CD4-positive, alpha-beta memory T cell (primary cell): ENCODE results near the gene CD248. TPM values are rescaled to one million over a fixed set of nuclear protein-coding genes. Genes with fewer than 3 reads are reported as not detected.
A peak's percentile ranks its signal among the peaks of the same experiment; 100 is the strongest.
"Not testable (repeated sequence)": the region's sequence is repeated elsewhere in the genome, so short reads cannot be mapped to it uniquely, and the experiment has no call there.

ENCODE experiments used
- CTCF ChIA-PET: fragments of 350-600 bp; sonication (Branson Sonifier 250); formaldehyde crosslinking; loops from one replicate; lab custom pipeline; 2021; ENCODE audit warnings: inconsistent platforms; ENCODE audit not compliant: partially characterized antibody; lab: Charles Lee
- POLR2A ChIA-PET: fragments of 350-600 bp; sonication (Branson Sonifier 250); formaldehyde crosslinking; loops from one replicate; lab custom pipeline; 2021; ENCODE audit not compliant: partially characterized antibody; lab: Charles Lee
- DNase-seq, 5 donors: peaks; one replicate each; pipeline versions ENCODE4 v3.0.0 to v3.0.0-alpha.2; 2020 to 2022; ENCODE audit warnings: mixed read lengths in 1 of 5
- H3K27ac ChIP-seq: one replicate; pipeline ENCODE4 v1.7.0; 2013; ENCODE audit warnings: low read depth, low read length
- H3K27me3 ChIP-seq: 2 replicates; pipeline ENCODE4 v1.7.0; 2013; ENCODE audit warnings: mild to moderate bottlenecking, low read length, moderate library complexity; ENCODE audit not compliant: insufficient read depth
- H3K36me3 ChIP-seq: 2 replicates; pipeline ENCODE4 v1.7.0; 2013; ENCODE audit warnings: mild to moderate bottlenecking, low read length, moderate library complexity; ENCODE audit not compliant: insufficient read depth
- H3K4me1 ChIP-seq: 2 replicates; pipeline ENCODE4 v1.7.0; 2013; ENCODE audit warnings: mild to moderate bottlenecking, low read length, moderate library complexity; ENCODE audit not compliant: insufficient read depth
- H3K4me3 ChIP-seq, 2 donors: one replicate each; pipeline ENCODE4 v1.7.0; 2013; ENCODE audit warnings: low read length in 2 of 2, mild to moderate bottlenecking in 1 of 2
- H3K9me3 ChIP-seq, 2 donors: one replicate each; pipeline ENCODE4 v1.7.0; 2013; ENCODE audit warnings: low read length in 2 of 2, control low read depth in 1 of 2; ENCODE audit not compliant: control insufficient read depth in 1 of 2
- H3K27ac Mint-ChIP-seq, 7 donors: one replicate each; pipeline ENCODE4 v1.8.0; 2020 to 2021; ENCODE audit warnings: mixed read lengths in 7 of 7, mild to moderate bottlenecking in 6 of 7, inconsistent platforms in 3 of 7, moderate library complexity in 3 of 7
- H3K27me3 Mint-ChIP-seq, 2 donors: one replicate each; pipeline ENCODE4 v1.8.0; 2020 to 2021; ENCODE audit warnings: mixed read lengths in 2 of 2
- H3K36me3 Mint-ChIP-seq, 2 donors: one replicate each; pipeline ENCODE4 v1.8.0; 2020 to 2021; ENCODE audit warnings: mixed read lengths in 2 of 2, inconsistent platforms in 1 of 2, mild to moderate bottlenecking in 1 of 2
- H3K4me1 Mint-ChIP-seq, 4 donors: one replicate each; pipeline ENCODE4 v1.8.0; 2020 to 2021; ENCODE audit warnings: mixed read lengths in 4 of 4, mild to moderate bottlenecking in 1 of 4
- H3K4me3 Mint-ChIP-seq, 8 donors: one replicate each; pipeline ENCODE4 v1.8.0; 2020 to 2021; ENCODE audit warnings: mixed read lengths in 8 of 8, mild to moderate bottlenecking in 7 of 8, moderate library complexity in 6 of 8, inconsistent platforms in 3 of 8
- H3K9me3 Mint-ChIP-seq, 8 donors: one replicate each; pipeline ENCODE4 v1.8.0; 2020 to 2021; ENCODE audit warnings: mixed read lengths in 8 of 8, mild to moderate bottlenecking in 5 of 8, inconsistent platforms in 3 of 8, moderate library complexity in 1 of 8
- intact Hi-C: fragments of 100-400 bp; cut with micrococcal nuclease; formaldehyde crosslinking; loops from one replicate; pipeline ENCODE4 v1.15.1; 2023
- polyA plus RNA-seq, 2 donors: library from polyadenylated mRNA; unstranded; fragments of 300-500 nt; fragmentation: Illumina TruSeq; gene quantifications; one replicate each; pipeline ENCODE4 v1.2.3, GENCODE V29; 2021
- total RNA-seq, 2 experiments: library from RNA; stranded (reverse); gene quantifications; one replicate each; pipeline ENCODE4 v1.2.3, GENCODE V29; 2021

Gene CD248
- total and polyA plus RNA-seq, 4 experiments from 2014 or later = 0.12 to 0.18 TPM; not detected in 2

- peaks cover 8 to 23% (median 13%) of the 10 kb centered on the region in 4 donors for H3K4me1 Mint-ChIP-seq
- H3K27me3 Mint-ChIP-seq = peaks cover 2% of the 10 kb centered on the region in 2 donors
- ChIA-PET CTCF (interaction anchor here (0.7 to 4.7 kb wide), 20 partner anchors 9 to 453 kb away, joined by 3 to 110 read pairs (median 10); partner anchors contain the start of genes B4GAT1, BRMS1, CCDC85B and MRPL11), POLR2A (interaction anchor here (0.6 to 4.4 kb wide), 30 partner anchors 9 to 1125 kb away, joined by 3 to 53 read pairs (median 4); partner anchors contain the start of genes ACTN3, B4GAT1, BRMS1 and C11orf68)
- peaks cover 0 to 1% of the 10 kb centered on the region in 2 donors for H3K36me3 Mint-ChIP-seq
- peaks cover 26% of the 10 kb centered on the region for H3K4me1 ChIP-seq
- H3K9me3 ChIP-seq = no peaks in the 10 kb centered on the region
- peak; percentile 94 to 99 (median 96) for DNase-seq
- H3K36me3 ChIP-seq = no peaks in the 10 kb centered on the region
- peak overlapping the region; percentile 89 to 97 (median 94) for H3K4me3 Mint-ChIP-seq
- H3K27ac ChIP-seq = peak overlapping the region; percentile 62
- intact Hi-C loops = loop anchor here (1.0 to 5.0 kb wide), 8 partner anchors 16 to 365 kb away; partner anchors contain the start of genes BRMS1, MRPL11, RAB1B and RBM4B
- no peaks in the 10 kb centered on the region for H3K9me3 Mint-ChIP-seq
- no peaks in the 10 kb centered on the region for H3K27me3 ChIP-seq
- peak overlapping the region; percentile 93 to 100 (median 99) for H3K27ac Mint-ChIP-seq
- H3K4me3 ChIP-seq = peak overlapping the region; percentile 78 to 88
These were observed 4.1 kb downstream of the CD248 start for GRCh38 chr11:66312549-66313320.

GRCh38 chr11:66311965-66312548 lies 4.8 kb downstream of the CD248 start:
- Mint-ChIP-seq H3K36me3 (peaks cover 0 to 1% of the 10 kb centered on the region in 2 donors), H3K27ac (peak overlapping the region; percentile 93 to 100 (median 99)), H3K27me3 (peaks cover 2 to 3% of the 10 kb centered on the region in 2 donors), H3K9me3 (no peaks in the 10 kb centered on the region), H3K4me1 (peaks cover 4 to 20% (median 8%) of the 10 kb centered on the region in 4 donors), H3K4me3 (peak overlapping the region; percentile 89 to 97 (median 94))
- peak; percentile 97 to 99 (median 98) for DNase-seq
- Histone ChIP-seq H3K27me3 (no peaks in the 10 kb centered on the region), H3K4me3 (peak overlapping the region; percentile 43 to 88), H3K27ac (peak overlapping the region; percentile 62), H3K36me3 (no peaks in the 10 kb centered on the region), H3K4me1 (peaks cover 22% of the 10 kb centered on the region), H3K9me3 (no peaks in the 10 kb centered on the region)
- CTCF ChIA-PET = interaction anchor here (0.6 to 4.7 kb wide), 32 partner anchors 9 to 452 kb away, joined by 3 to 110 read pairs (median 6); partner anchors contain the start of genes B4GAT1, BRMS1, CCDC85B and DPP3
- POLR2A ChIA-PET = interaction anchor here (0.6 to 4.4 kb wide), 31 partner anchors 10 to 1126 kb away, joined by 3 to 53 read pairs (median 4); partner anchors contain the start of genes ACTN3, B4GAT1, BRMS1 and C11orf68
- intact Hi-C loops = loop anchor here (1.0 to 5.0 kb wide), 8 partner anchors 16 to 365 kb away; partner anchors contain the start of genes BRMS1, MRPL11, RAB1B and RBM4B

- H3K27me3 Mint-ChIP-seq = peaks cover 2 to 3% of the 10 kb centered on the region in 2 donors
- Histone ChIP-seq H3K4me1 (peaks cover 22% of the 10 kb centered on the region), H3K9me3 (no peaks in the 10 kb centered on the region), H3K36me3 (no peaks in the 10 kb centered on the region), H3K27ac (peak overlapping the region; percentile 62), H3K4me3 (peak overlapping the region; percentile 20 to 88), H3K27me3 (no peaks in the 10 kb centered on the region)
- H3K9me3 Mint-ChIP-seq = no peaks in the 10 kb centered on the region
- H3K4me3 Mint-ChIP-seq = peak overlapping the region; percentile 89 to 97 (median 94)
- POLR2A ChIA-PET = interaction anchor here (0.7 to 4.4 kb wide), 23 partner anchors 14 to 1126 kb away, joined by 3 to 53 read pairs (median 4); partner anchors contain the start of genes B4GAT1, BRMS1, MRPL11 and PELI3
- DNase-seq = no peak
- CTCF ChIA-PET = interaction anchor here (0.6 to 4.7 kb wide), 30 partner anchors 9 to 479 kb away, joined by 3 to 110 read pairs (median 6); partner anchors contain the start of genes B4GAT1, BRMS1, CCDC85B and DPP3
- peak overlapping the region; percentile 93 to 100 (median 99) for H3K27ac Mint-ChIP-seq
- peaks cover 4 to 20% (median 8%) of the 10 kb centered on the region in 4 donors for H3K4me1 Mint-ChIP-seq
- peaks cover 0 to 1% of the 10 kb centered on the region in 2 donors for H3K36me3 Mint-ChIP-seq
- intact Hi-C loops = loop anchor here (5.0 kb wide), 1 partner anchor 366 kb away; the partner anchor contains the start of gene RBM4B
These were observed 5.3 kb downstream of the CD248 start for GRCh38 chr11:66311470-66311964.

GRCh38 chr11:66310803-66311440 lies 5.9 kb downstream of the CD248 start:
- not testable (repeated sequence) for DNase-seq, H3K9me3 Mint-ChIP-seq, H3K36me3 ChIP-seq, H3K27me3 ChIP-seq, H3K9me3 ChIP-seq, H3K27me3 Mint-ChIP-seq, H3K27ac ChIP-seq, H3K4me3 ChIP-seq, H3K27ac Mint-ChIP-seq, H3K36me3 Mint-ChIP-seq
- peaks cover 22% of the 10 kb centered on the region for H3K4me1 ChIP-seq
- intact Hi-C loops = loop anchor here (5.0 kb wide), 1 partner anchor 366 kb away; the partner anchor contains the start of gene RBM4B
- POLR2A ChIA-PET = interaction anchor here (0.9 to 4.4 kb wide), 14 partner anchors 15 to 534 kb away, joined by 3 to 53 read pairs (median 11); partner anchors contain the start of genes B4GAT1, BRMS1, PELI3 and RIN1
- CTCF ChIA-PET = interaction anchor here (0.6 to 4.7 kb wide), 28 partner anchors 8 to 478 kb away, joined by 3 to 110 read pairs (median 6); partner anchors contain the start of genes B4GAT1, BRMS1, CCDC85B and DPP3
- H3K4me3 Mint-ChIP-seq = peak overlapping the region in 1 of 8 donors; percentile 20
- peaks cover 4 to 20% (median 8%) of the 10 kb centered on the region in 4 donors for H3K4me1 Mint-ChIP-seq

- intact Hi-C loops = loop anchor here (5.0 kb wide), 1 partner anchor 367 kb away; the partner anchor contains the start of gene RBM4B
- Mint-ChIP-seq H3K4me1 (peaks cover 3 to 18% (median 8%) of the 10 kb centered on the region in 4 donors), H3K27ac (no peak overlapping the region), H3K27me3 (peaks cover 2 to 3% of the 10 kb centered on the region in 2 donors), H3K4me3 (no peak overlapping the region), H3K9me3 (no peaks in the 10 kb centered on the region), H3K36me3 (peaks cover 0 to 1% of the 10 kb centered on the region in 2 donors)
- H3K4me3 ChIP-seq = no peak overlapping the region
- peaks cover 22% of the 10 kb centered on the region for H3K4me1 ChIP-seq
- ChIA-PET CTCF (interaction anchor here (1.4 to 4.7 kb wide), 2 partner anchors 76 to 79 kb away, joined by 7 to 63 read pairs; no protein-coding TSS in a partner anchor), POLR2A (interaction anchor here (1.2 to 3.3 kb wide), 2 partner anchors 21 to 37 kb away, joined by 3 to 13 read pairs; partner anchors contain the start of genes B4GAT1 and YIF1A)
- no peaks in the 10 kb centered on the region for H3K27me3 ChIP-seq
- no peak for DNase-seq
- no peaks in the 10 kb centered on the region for H3K9me3 ChIP-seq
- no peaks in the 10 kb centered on the region for H3K36me3 ChIP-seq
- no peak overlapping the region for H3K27ac ChIP-seq
These were observed 6.5 kb downstream of the CD248 start for GRCh38 chr11:66310324-66310723.

GRCh38 chr11:66309475-66309874 lies 7.4 kb downstream of the CD248 start:
- Mint-ChIP-seq H3K27me3 (peaks cover 0 to 3% of the 10 kb centered on the region in 2 donors), H3K27ac (no peak overlapping the region), H3K36me3 (peaks cover 0 to 1% of the 10 kb centered on the region in 2 donors), H3K9me3 (no peaks in the 10 kb centered on the region), H3K4me1 (peaks cover 3 to 15% (median 8%) of the 10 kb centered on the region in 4 donors), H3K4me3 (no peak overlapping the region)
- ChIA-PET POLR2A (interaction anchor here (1.2 kb wide), 1 partner anchor 20 kb away, joined by 3 read pairs; the partner anchor contains the start of gene YIF1A), CTCF (interaction anchor here (0.7 to 4.7 kb wide), 3 partner anchors 11 to 79 kb away, joined by 3 to 63 read pairs (median 7); no protein-coding TSS in a partner anchor)
- Histone ChIP-seq H3K4me3 (no peak overlapping the region), H3K9me3 (no peaks in the 10 kb centered on the region), H3K27ac (no peak overlapping the region), H3K36me3 (no peaks in the 10 kb centered on the region), H3K4me1 (peaks cover 22% of the 10 kb centered on the region), H3K27me3 (no peaks in the 10 kb centered on the region)
- intact Hi-C loops = no loop called here
- no peak for DNase-seq
